Measurements from ENCODE around the gene LRRC41. TPM values are rescaled to one million over a fixed set of nuclear protein-coding genes. Genes with fewer than 3 reads are reported as not detected.
"Not testable (repeated sequence)": the region's sequence is repeated elsewhere in the genome, so short reads cannot be mapped to it uniquely, and the experiment has no call there.

Gene LRRC41
- polyA plus RNA-seq, 3 donors, result 22.9 to 50.9 (median 47.4) TPM

DNA sequence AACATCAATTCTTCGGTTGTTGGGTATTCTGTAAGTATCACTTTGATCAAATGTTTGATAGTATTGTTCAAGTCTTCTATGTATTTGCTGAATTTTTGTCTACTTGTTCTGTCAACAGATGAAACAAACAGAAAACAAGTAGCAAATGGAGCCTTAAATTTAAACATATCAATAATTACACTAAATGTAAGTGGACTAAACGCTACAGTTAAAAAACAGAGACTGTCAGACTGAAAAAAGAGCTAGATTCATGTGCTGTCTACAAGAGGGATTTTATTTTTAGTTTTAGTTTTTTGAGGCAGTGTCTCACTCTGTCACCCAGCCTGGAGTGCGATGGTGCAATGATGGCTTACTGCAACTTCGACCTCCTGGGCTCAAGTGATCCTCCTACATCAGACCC, 66.5 kb downstream of the LRRC41 start:
- Mint-ChIP-seq H3K4me3 (no peak overlapping the region), H3K36me3 (no peaks in the 10 kb centered on the region), H3K4me1 (peaks cover 5% of the 10 kb centered on the region), H3K27ac (no peak overlapping the region), H3K9me3 (peaks cover 4 to 27% (median 21%) of the 10 kb centered on the region in 7 donors), H3K27me3 (ENCODE audit: low read depth in 3 of 3) (peaks cover 0 to 3% (median 0%) of the 10 kb centered on the region in 3 donors)
- no peaks in the 10 kb centered on the region for H4K20me1 ChIP-seq (ENCODE audit: insufficient read depth, low read length)
- no peak overlapping the region for H3K4me2 ChIP-seq (replicated peaks; ENCODE audit: extremely low read depth, low read length, poor library complexity, severe bottlenecking)
- no peak overlapping the region for H3K27ac ChIP-seq (ENCODE audit: low read depth in 1 of 2, low read length in 2 of 2)
- no peak overlapping the region for H3K4me3 ChIP-seq (replicated peaks in 1 of 3; ENCODE audit: low read depth in 2 of 3, low read length in 3 of 3)
- no peaks in the 10 kb centered on the region for H3K79me2 ChIP-seq (ENCODE audit: insufficient read depth, low read length)
- peaks cover 9 to 10% of the 10 kb centered on the region in 2 donors for H3K9me3 ChIP-seq (replicated peaks in 1 of 2; ENCODE audit: control insufficient read depth in 1 of 2, insufficient read depth in 1 of 2, low read length in 2 of 2)
- no CpG with 5 or more reads among the region's 4 CpGs for WGBS (ENCODE audit: insufficient coverage)
- no peaks in the 10 kb centered on the region for H3K36me3 ChIP-seq (replicated peaks in 1 of 2; ENCODE audit: control insufficient read depth in 1 of 2, insufficient read depth in 2 of 2, low read length in 2 of 2)
- DNase-seq, result no peak
- no peaks in the 10 kb centered on the region for H3K27me3 ChIP-seq (ENCODE audit: control insufficient read depth in 2 of 2, insufficient read depth in 2 of 2, low read length in 2 of 2)
- intact Hi-C loops (cut with micrococcal nuclease), result no loop called here
- peaks cover 0 to 7% of the 10 kb centered on the region in 2 donors for H3K4me1 ChIP-seq (ENCODE audit: control insufficient read depth in 1 of 2, insufficient read depth in 2 of 2, low read length in 2 of 2)
- H3K9ac ChIP-seq (ENCODE audit: insufficient read depth, low read length, poor library complexity, severe bottlenecking), result no peak overlapping the region
- TF ChIP-seq, protein P1, sequence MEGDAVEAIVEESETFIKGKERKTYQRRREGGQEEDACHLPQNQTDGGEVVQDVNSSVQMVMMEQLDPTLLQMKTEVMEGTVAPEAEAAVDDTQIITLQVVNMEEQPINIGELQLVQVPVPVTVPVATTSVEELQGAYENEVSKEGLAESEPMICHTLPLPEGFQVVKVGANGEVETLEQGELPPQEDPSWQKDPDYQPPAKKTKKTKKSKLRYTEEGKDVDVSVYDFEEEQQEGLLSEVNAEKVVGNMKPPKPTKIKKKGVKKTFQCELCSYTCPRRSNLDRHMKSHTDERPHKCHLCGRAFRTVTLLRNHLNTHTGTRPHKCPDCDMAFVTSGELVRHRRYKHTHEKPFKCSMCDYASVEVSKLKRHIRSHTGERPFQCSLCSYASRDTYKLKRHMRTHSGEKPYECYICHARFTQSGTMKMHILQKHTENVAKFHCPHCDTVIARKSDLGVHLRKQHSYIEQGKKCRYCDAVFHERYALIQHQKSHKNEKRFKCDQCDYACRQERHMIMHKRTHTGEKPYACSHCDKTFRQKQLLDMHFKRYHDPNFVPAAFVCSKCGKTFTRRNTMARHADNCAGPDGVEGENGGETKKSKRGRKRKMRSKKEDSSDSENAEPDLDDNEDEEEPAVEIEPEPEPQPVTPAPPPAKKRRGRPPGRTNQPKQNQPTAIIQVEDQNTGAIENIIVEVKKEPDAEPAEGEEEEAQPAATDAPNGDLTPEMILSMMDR (IDR thresholded peaks at IDR 0.05), result no peak
- H2AFZ ChIP-seq (ENCODE audit: insufficient read depth, low read depth, low read length, poor library complexity, severe bottlenecking), result no peak overlapping the region

DNA sequence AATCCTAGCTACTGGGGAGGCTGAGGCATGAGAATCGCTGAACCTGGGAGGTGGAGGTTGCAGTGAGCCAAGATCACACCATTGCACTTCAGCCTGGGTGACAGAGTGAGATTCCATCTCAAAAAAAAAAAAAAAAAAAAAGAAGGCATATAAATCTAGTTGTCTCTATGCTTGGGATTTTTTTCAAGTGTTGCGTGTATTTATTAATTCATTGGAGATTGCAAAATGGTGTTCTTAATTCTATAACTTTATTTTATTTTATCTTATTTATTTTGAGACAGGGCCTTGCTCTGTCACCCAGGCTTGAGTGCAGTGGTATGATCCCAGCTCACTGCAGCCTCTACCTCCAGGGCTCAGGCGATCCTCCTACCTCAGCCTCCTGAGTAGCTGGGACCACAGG, 72.2 kb downstream of the LRRC41 start:
- H3K4me3 Mint-ChIP-seq; H3K4me2 ChIP-seq (replicated peaks; ENCODE audit: extremely low read depth, low read length, poor library complexity, severe bottlenecking); intact Hi-C loops (cut with micrococcal nuclease); H4K20me1 ChIP-seq (ENCODE audit: insufficient read depth, low read length); H3K4me3 ChIP-seq (replicated peaks in 1 of 3; ENCODE audit: low read depth in 2 of 3, low read length in 3 of 3); H3K9ac ChIP-seq (ENCODE audit: insufficient read depth, low read length, poor library complexity, severe bottlenecking); H3K27ac Mint-ChIP-seq; H3K36me3 Mint-ChIP-seq; DNase-seq; H3K4me1 ChIP-seq (ENCODE audit: control insufficient read depth in 1 of 2, insufficient read depth in 2 of 2, low read length in 2 of 2); H3K27me3 Mint-ChIP-seq (ENCODE audit: low read depth in 3 of 3); H3K36me3 ChIP-seq (replicated peaks in 1 of 2; ENCODE audit: control insufficient read depth in 1 of 2, insufficient read depth in 2 of 2, low read length in 2 of 2); H3K4me1 Mint-ChIP-seq; H3K27me3 ChIP-seq (ENCODE audit: control insufficient read depth in 2 of 2, insufficient read depth in 2 of 2, low read length in 2 of 2); H2AFZ ChIP-seq (ENCODE audit: insufficient read depth, low read depth, low read length, poor library complexity, severe bottlenecking); H3K9me3 Mint-ChIP-seq; H3K79me2 ChIP-seq (ENCODE audit: insufficient read depth, low read length); H3K27ac ChIP-seq (ENCODE audit: low read depth in 1 of 2, low read length in 2 of 2); H3K9me3 ChIP-seq (replicated peaks in 1 of 2; ENCODE audit: control insufficient read depth in 1 of 2, insufficient read depth in 1 of 2, low read length in 2 of 2): not testable (repeated sequence)
- WGBS (ENCODE audit: insufficient coverage), result no CpG with 5 or more reads among the region's 3 CpGs

Other genes starting within 250 kb of the LRRC41 start
- gene PIK3R3, start 171.0 kb downstream of the LRRC41 start, polyA plus RNA-seq, result under 1 TPM; 0.09 to 0.28 (median 0.17) TPM
- not detected for gene TSPAN1, start 128.5 kb downstream of the LRRC41 start, polyA plus RNA-seq
- gene P3R3URF, start 127.1 kb downstream of the LRRC41 start, polyA plus RNA-seq, result not detected
- gene POMGNT1, start 105.2 kb downstream of the LRRC41 start, polyA plus RNA-seq, result 10 to 100 TPM; 10.3 to 16.7 (median 12.2) TPM
- under 1 TPM in 1 of 3 donors, not detected in 2; 0.17 TPM for gene LURAP1, start 100.3 kb downstream of the LRRC41 start, polyA plus RNA-seq
- under 1 TPM in 1 of 3 donors, not detected in 2; 0.13 TPM for gene RAD54L, start 55.9 kb downstream of the LRRC41 start, polyA plus RNA-seq
- gene UQCRH, start 82 bp upstream of the LRRC41 start, polyA plus RNA-seq, result 100 to 1,000 TPM; 261 to 341 (median 266) TPM
- 10 to 100 TPM in 2 of 3 donors, 1 to 10 TPM in 1; 8.5 to 12.8 (median 10.4) TPM for gene NSUN4, start 37.2 kb upstream of the LRRC41 start, polyA plus RNA-seq
- 10 to 100 TPM; 11.5 to 47.1 (median 11.5) TPM for gene FAAH, start 90.7 kb upstream of the LRRC41 start, polyA plus RNA-seq
- not detected for gene DMBX1, start 186.2 kb upstream of the LRRC41 start, polyA plus RNA-seq
- gene KNCN, start 248.0 kb upstream of the LRRC41 start, polyA plus RNA-seq, result not detected